ENCODE measurements around the gene MKRN2OS.

Gene MKRN2OS

GRCh38 chr3:12579456-12579855 is 34.2 kb upstream of the MKRN2OS start:
- no peak overlapping the region for H3K27ac ChIP-seq
- TF ChIP-seq CTCF (conservative IDR thresholded peaks at IDR 0.05) (no peak), ZFX (IDR thresholded peaks at IDR 0.05) (no peak)

GRCh38 chr3:12578742-12579141 is 33.4 kb upstream of the MKRN2OS start:
- no peak overlapping the region for H3K27ac ChIP-seq
- TF ChIP-seq CTCF (conservative IDR thresholded peaks at IDR 0.05): no peak
- TF ChIP-seq ZFX (IDR thresholded peaks at IDR 0.05): no peak

- H3K27ac ChIP-seq: no peak overlapping the region
- TF ChIP-seq CTCF (conservative IDR thresholded peaks at IDR 0.05) (no peak), ZFX (IDR thresholded peaks at IDR 0.05) (no peak)
These were observed 32.1 kb upstream of the MKRN2OS start for GRCh38 chr3:12577379-12577778.

GRCh38 chr3:12574661-12575060 is 29.4 kb upstream of the MKRN2OS start:
- no peak for TF ChIP-seq CTCF (conservative IDR thresholded peaks at IDR 0.05)
- TF ChIP-seq ZFX (IDR thresholded peaks at IDR 0.05): no peak

GRCh38 chr3:12574131-12574530 is 28.8 kb upstream of the MKRN2OS start:
- TF ChIP-seq CTCF (conservative IDR thresholded peaks at IDR 0.05) (no peak), ZFX (IDR thresholded peaks at IDR 0.05) (no peak)
- no peak overlapping the region; the same call in 1 of the 2 replicates for H3K27ac ChIP-seq

More at GRCh38 chr3:12574661-12575060, 29.4 kb upstream of the MKRN2OS start:
- H3K27ac ChIP-seq: no peak overlapping the region; the same call in 1 of the 2 replicates

- no peak overlapping the region for H3K27ac ChIP-seq
- TF ChIP-seq CTCF (conservative IDR thresholded peaks at IDR 0.05) (no peak), ZFX (IDR thresholded peaks at IDR 0.05) (no peak)
These were observed 26.7 kb upstream of the MKRN2OS start for GRCh38 chr3:12571986-12572385.

- TF ChIP-seq CTCF (conservative IDR thresholded peaks at IDR 0.05) (no peak), ZFX (IDR thresholded peaks at IDR 0.05) (no peak)
- H3K27ac ChIP-seq: no peak overlapping the region
These were observed 24.5 kb upstream of the MKRN2OS start for GRCh38 chr3:12569836-12570235.

Data from C4-2B (cell line).